HG03460 (cell line): ENCODE data around the gene FAM9C.

Experiments
- ATAC-seq: cut with Tn5 transposase; IDR thresholded peaks from one replicate; pipeline ENCODE4 v1.9.1; 2021; ENCODE audit not compliant: unreplicated experiment

FAM9C gene

GRCh38 chrX:13008851-13009250 lies 35.6 kb downstream of the FAM9C start:
- ATAC-seq = no peak

GRCh38 chrX:13008189-13008533 lies 36.3 kb downstream of the FAM9C start:
- no peak for ATAC-seq

DNA sequence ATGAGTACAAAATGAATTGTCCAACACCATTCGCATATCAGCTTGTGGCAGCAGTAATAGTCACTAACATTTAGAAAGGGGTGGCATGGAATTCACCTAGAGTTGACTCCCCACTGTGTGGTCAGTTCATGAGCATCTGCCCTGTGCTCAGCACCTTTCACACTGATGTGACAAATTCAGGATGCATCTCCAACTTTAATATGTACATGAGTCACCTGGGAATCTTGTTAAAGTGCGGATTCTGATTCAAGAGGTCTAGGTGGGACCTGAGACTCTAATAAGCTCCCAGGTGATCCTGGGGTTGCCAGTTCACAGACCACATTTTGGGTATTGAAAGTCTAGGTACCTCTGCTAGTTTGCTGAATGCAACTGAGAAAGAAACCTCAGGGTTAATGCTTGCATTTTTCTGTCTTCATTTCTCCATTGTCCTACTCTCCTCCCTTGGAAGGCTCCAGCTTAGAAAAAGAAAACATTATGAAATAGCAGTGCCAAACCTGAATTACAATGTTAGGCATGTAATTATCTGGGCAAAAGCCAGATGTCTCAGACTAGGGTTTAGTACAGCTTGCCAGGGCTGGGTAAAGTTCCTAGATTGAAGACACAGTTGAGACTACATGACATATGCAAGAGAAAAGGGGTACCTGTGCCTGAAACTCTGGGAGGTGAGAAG lies 36.8 kb downstream of the FAM9C start:
- ATAC-seq = no peak

- peak; percentile 47 for ATAC-seq
Observed at GRCh38 chrX:13005661-13006473, 38.6 kb downstream of the FAM9C start.

- ATAC-seq = no peak
Observed at GRCh38 chrX:13001961-13002671, 42.3 kb downstream of the FAM9C start.

GRCh38 chrX:13001097-13001496 lies 43.3 kb downstream of the FAM9C start:
- ATAC-seq = no peak

DNA sequence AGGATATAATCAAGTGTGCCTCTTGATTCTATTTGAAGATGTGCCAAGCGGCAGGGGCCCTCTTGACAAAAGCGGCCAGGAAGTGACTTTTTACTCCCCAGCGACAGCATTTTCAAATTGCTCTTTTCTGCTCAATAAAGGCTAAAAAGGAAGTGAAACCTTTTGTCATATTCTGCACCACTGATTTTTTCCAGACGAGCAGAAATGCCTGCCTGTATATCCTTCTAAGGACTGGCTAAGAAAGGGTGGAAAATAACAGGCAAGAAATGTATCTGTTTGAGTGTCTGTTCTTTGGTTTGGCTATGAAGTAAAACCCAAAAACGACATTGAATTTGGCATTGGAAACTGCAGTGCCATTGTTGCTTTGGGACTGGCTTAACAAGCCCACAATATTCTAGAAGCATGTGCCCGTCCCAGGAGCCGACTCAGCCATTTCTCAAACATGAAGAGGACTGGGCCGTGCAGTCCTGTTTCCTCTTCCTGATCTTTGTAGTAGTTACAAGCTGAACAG lies 44.1 kb downstream of the FAM9C start:
- ATAC-seq = peak; percentile 46

DNA sequence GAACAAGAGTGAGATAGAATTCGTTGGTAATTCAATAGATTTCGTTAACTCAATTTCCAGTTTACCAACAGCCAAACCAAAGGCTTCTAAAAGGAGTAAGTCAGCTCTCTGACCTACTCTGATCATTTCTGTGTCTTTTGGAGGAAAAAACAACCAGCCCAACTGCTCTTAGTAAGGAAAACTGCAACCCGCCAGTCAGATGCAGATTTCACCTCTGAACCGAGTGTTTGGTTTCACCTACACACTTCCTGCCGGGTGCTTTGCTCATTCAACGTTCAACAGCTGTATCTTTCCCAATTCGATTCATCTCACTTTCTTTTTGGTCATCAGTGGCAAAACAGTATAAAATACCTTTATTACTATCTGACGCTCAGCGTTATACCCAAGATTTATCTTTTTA lies 45.0 kb downstream of the FAM9C start:
- peak; percentile 50 for ATAC-seq

- ATAC-seq = no peak
Observed at GRCh38 chrX:12997906-12998687, 46.3 kb downstream of the FAM9C start.

GRCh38 chrX:12996934-12997435 lies 47.4 kb downstream of the FAM9C start:
- ATAC-seq = no peak

DNA sequence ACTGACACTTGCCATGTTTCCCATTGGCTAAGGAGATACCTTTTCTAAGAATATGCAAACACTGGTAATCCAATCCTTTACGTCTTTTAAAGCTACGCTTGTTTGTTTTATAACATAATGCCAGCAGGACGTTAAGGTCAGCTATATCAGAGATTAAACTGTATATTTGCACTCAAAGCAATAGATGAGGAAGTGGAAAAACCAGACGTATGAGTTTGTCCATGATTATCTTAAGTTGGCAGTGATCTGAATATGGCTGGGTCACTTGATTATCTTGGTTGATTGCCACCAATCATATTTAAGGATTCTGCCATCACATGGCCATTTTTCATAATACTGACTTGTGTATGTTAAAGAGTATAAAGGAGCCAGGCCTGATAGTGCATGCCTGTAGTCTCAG lies 50.1 kb downstream of the FAM9C start:
- ATAC-seq = no peak

DNA sequence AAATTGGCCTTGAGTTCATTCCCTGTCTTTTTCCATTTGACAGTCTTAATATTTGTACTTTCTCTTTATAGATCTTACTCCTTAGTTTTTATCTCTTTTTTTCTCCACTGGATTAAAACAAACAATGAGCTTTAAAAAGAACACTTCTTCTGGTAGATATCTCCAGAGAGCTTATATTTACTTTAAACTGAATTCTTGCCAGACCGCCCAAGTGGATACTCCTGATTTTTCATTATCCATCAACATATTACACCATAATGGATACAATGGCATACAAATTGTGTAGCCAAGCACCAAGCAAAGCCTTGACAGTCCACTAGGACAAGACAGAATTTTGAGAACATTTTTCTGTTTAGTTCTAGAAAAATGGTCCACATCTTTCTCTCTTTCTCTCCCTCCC lies 50.6 kb downstream of the FAM9C start:
- no peak for ATAC-seq

- ATAC-seq = no peak
Observed at GRCh38 chrX:12992544-12993118, 51.8 kb downstream of the FAM9C start.

DNA sequence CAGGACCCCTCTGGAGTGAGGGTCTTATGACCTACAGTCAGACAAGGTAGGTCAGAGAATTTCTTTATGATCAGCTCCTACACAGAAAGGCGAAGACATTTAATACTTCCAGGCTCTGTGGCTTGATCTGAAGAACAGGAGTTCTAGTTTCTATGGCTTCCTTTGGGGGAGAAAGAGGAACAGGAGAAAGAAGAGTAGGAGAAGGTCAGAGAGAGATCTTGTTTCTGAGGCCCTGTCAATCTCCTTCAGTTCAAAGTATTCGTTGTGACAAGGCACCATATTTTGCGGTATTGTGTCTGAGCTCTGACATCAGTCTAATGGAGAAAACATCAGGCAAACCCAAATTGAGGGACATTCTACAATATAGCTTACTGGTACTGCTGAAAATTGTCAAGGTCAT lies 52.8 kb downstream of the FAM9C start:
- ATAC-seq = no peak

DNA sequence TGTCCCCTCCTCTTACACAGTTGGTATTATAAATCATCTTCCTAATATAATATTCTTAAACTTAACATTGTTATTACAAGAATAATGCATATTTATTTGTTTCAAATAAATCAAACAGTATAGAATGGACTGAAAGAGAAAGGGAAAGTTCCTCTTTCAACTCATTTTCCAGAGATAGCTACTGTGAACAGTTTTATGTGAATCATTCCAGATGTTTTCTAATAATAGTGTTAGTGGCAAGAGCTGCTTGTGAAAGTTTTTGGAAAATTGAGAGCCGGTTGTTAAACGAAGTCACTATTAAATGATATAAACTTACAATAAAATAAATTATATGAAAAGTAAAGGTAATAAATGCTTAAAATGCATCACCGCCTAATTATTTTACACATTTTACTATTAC lies 55.0 kb downstream of the FAM9C start:
- ATAC-seq = no peak

- no peak for ATAC-seq
Observed at GRCh38 chrX:12988797-12989196, 55.6 kb downstream of the FAM9C start.

GRCh38 chrX:12987900-12988594 lies 56.4 kb downstream of the FAM9C start:
- no peak for ATAC-seq

- ATAC-seq = no peak
Observed at GRCh38 chrX:12987340-12987739, 57.1 kb downstream of the FAM9C start.

DNA sequence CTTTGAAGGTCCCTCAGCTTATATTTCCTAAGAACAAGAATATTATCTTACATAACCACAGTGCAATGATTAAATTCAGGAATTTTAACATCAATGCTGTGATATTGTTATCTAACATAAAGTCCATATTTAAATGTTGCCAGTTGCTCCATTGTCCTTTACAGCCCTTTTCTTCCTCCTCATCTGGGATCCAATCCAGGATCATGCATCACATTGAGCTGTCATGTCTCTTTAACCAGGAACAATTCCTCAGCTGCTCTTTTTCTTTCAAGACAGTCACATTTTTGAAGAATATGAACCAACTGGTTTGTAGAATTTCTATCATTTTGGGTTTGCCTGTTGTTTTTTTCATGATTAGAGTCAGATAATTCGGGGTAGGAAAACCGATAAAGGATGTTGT lies 57.5 kb downstream of the FAM9C start:
- ATAC-seq = no peak
